ENCODE results near the gene MARCKSL1.

GRCh38 chr1:32333251-32333963 lies 2.6 kb downstream of the MARCKSL1 start:
- TF ChIP-seq POLR2AphosphoS5 (IDR thresholded peaks at IDR 0.05; ENCODE audit: low read depth, low read length) (no peak; the same call in 1 of the 2 replicates), TAF1 (IDR thresholded peaks at IDR 0.05; ENCODE audit: low read depth, low read length) (no peak), POU2F2 (IDR thresholded peaks at IDR 0.05; ENCODE audit: low read depth, low read length) (no peak), POLR2A (IDR thresholded peaks at IDR 0.05; ENCODE audit: low read depth, low read length) (no peak)

Measured in GM12891 (cell line).